HG02970 (cell line): ENCODE measurements around the gene GAPDHS.

Experiments used
- ATAC-seq: cut with Tn5 transposase; IDR thresholded peaks from one replicate; pipeline ENCODE4 v1.9.1; 2021; ENCODE audit warnings: mild to moderate bottlenecking, moderate library complexity, moderate number of reproducible peaks; ENCODE audit not compliant: unreplicated experiment, low FRiP score

The GAPDHS gene

GRCh38 chr19:35509861-35510625 lies 23.2 kb upstream of the GAPDHS start:
- ATAC-seq, result no peak

GRCh38 chr19:35510626-35510964 lies 22.7 kb upstream of the GAPDHS start:
- ATAC-seq, result no peak

DNA sequence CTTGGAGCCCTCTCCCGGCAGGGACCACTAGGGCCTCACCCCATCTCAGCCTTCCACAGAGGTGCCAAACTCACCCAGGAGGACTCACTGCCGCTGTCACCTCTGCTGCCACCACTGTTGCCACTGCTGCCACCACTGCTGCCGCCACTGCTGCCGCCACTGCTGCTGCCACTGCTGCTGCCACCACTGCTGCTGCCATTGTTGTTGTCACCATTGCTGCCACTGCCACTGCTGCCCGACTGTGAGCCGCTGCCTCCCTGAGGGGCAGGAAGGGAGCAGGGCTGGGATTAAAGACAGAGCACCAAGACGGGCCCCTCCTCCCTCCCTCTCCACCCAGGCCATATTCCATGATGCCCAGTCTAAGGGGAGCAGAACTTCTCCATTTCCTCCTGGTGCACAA lies 21.9 kb upstream of the GAPDHS start:
- no peak for ATAC-seq

GRCh38 chr19:35512831-35513627 lies 20.2 kb upstream of the GAPDHS start:
- no peak for ATAC-seq

DNA sequence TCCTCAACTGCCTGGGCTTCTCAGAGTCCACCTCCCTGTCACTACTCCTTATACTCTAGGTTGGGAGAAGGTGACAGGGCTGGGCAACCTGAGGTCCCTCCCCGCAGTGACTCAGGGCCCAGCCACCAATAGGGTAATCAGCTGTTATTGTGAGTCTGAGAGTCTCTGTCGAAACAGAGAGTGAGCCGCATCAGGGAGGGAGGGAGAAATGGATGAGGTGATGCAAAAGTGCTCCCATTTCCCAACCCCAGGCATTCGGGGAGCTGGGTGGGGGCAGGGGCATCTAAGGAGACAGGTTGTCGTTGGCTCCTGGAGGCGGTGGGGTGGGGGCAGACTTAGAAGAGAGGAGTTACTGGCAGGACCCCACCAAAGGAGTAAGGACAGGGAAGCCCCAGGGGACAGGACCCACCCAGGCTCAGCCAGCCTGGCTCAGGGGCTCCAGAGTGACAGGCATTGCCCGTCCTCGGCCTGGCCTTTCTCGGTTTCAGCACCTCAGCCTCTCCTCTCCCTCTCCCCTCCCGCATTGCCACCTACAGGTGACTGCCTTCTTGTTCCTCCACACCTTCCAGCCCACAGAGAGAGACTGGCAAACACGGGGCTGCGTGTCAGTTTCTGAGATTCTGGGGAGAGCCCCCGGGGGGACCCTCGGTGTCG lies 19.5 kb upstream of the GAPDHS start, which contains the start of gene DMKN:
Gene DMKN, minus strand, starts transcription at position 22 of the 654 bp plus-strand sequence. CDS start 174 bp downstream, outside the sequence.
- no peak for ATAC-seq

DNA sequence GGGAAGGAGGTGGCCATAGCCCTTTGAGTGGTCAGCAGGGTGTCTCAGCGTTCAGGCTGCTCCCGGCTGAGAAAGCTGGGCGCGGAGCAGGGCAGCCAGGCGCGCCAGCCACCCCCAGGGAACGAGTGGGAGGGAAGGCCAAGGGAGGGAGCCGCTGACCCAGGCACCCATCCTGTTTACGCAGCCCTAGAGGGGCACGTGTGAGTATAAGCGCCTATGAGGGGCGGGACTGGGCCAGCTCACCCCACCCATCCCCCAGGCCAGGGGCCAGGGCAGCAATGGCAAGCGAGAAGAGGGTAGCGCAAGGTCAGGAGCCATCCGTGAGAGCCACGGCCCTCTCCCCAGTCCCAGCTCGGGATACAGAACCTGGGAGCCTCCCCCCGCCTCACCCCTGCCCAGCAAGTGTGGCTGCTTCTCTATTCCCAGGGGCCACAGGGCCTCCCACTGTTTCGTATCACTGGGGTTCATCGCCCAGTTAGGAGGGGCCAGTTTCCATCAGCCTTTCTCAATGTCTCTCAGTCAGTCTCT lies 18.9 kb upstream of the GAPDHS start:
- no peak for ATAC-seq

DNA sequence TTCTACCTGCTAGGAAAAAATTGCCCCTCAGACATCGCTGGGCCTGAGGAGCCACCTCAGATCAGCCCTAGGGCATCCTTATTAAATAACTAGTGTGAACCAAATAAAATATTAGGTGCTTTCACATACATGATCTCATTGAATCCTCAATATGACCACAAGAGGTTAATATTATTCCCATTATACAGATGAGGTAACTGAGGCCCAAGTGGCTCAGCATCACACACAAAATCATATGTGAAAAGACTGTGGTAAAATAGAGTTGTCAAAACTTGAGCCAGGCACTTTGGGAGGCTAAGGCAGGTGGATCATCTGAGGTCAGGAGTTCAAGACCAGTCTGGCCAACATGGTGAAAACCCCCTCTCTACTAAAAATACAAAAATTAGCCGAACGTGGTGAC lies 16.9 kb upstream of the GAPDHS start:
- ATAC-seq, result no peak

- ATAC-seq, result no peak
Measured at GRCh38 chr19:35517342-35517741, 15.9 kb upstream of the GAPDHS start.

GRCh38 chr19:35518313-35518712 lies 14.9 kb upstream of the GAPDHS start:
- ATAC-seq, result no peak

DNA sequence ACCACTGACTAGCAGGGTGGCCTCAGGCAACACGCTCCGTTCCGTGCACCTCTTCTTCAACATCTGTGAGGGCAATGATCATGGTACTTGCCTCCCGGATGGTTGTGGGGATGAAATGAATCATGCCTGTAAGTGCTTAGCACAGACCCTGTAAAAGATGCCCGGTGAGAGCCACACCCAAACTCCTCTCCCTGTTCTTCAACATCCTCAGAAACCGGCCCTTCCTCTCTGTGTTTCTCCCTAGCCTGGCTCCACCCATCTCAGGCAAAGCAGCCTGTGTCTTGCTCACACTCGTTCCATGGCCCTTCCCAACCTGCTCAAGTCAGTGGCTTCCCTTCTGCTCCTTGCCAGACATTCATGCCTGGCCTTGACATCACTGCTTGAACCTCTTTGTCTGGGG lies 14.0 kb upstream of the GAPDHS start:
- no peak for ATAC-seq

DNA sequence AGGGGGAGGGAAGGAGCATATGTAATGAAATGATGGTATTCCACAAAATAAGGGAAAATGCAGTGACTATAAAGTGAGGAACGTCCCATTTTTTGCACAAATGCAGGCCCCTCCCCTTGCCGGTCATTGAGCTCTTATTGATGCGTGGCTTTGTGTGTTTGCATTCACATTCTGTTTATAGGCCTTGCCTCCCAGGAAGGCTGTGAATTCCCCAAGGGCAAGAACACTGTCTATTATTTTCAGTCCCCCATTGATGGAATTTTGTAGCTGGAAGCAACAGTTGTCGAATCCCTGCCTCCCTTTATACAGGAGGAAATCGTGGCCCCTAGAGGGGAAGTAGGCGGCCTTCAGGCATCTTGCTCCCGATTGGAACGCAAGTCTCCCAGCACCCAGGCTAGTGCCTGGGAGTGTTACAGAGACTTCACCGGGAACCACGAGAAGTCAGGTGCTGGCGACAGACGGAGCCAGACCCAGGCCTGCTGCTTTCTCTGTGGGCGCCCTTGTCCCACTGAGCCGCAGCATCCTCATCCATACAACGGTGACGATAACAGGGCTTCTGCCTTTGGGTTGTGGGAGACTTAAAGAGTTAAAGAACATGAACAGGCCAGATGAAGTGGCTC lies 12.0 kb upstream of the GAPDHS start:
- no peak for ATAC-seq

DNA sequence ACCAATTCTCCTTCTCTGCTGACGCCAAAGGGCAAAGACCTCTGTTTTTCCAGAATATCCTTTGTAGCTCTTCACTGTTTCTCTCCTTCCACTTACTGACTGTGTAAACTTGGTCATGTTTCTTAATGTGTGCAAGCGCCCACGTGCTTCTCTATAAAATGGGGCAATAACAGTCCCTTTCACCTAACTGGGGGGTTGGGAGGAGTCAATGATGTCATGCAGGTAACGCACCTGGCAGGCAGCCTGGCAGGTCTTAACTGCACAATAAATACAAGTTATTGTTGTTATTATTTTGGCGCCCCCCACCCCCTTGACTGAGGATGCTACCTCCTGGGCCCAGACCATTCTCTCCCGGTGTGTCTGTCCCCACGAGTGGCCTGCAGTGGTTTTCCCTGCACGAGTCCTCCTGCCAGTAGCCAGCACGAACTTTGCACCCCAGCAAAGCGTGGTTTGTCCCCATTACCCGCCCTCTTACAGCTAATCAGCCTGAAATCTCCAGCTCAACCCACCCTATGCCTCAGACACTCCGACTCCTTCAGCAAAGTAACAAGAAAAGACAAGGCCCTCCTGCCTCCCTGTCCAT lies 10.4 kb upstream of the GAPDHS start:
- no peak for ATAC-seq

GRCh38 chr19:35524181-35524837 lies 8.9 kb upstream of the GAPDHS start:
- no peak for ATAC-seq

DNA sequence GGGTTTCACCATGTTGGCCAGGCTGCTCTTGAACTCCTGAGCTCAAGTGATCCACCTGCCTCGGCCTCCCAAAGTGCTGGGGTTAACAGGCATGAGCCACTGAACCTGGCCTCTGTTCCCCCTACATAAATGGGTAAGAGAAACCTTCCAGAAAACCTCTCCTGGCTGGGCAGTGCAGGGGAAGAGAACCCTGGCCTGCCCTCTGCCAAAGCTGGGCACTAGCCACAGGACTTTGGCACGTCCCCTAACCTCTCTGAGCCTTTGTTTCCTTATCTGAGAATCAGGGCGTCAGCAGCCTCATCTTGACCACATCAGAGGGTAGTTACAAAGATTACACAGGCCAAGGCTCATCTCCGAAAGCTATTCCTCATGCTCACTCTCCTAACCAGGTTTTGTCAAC lies 7.4 kb upstream of the GAPDHS start:
- ATAC-seq, result no peak

- ATAC-seq, result no peak
Measured at GRCh38 chr19:35528218-35529038, 4.8 kb upstream of the GAPDHS start, which contains the start of gene SBSN. TSS of gene SBSN (minus strand) at chr19:35528311. CDS start at chr19:35528281, 30 bp downstream.

GRCh38 chr19:35529241-35530218 lies 3.7 kb upstream of the GAPDHS start:
- no peak for ATAC-seq

DNA sequence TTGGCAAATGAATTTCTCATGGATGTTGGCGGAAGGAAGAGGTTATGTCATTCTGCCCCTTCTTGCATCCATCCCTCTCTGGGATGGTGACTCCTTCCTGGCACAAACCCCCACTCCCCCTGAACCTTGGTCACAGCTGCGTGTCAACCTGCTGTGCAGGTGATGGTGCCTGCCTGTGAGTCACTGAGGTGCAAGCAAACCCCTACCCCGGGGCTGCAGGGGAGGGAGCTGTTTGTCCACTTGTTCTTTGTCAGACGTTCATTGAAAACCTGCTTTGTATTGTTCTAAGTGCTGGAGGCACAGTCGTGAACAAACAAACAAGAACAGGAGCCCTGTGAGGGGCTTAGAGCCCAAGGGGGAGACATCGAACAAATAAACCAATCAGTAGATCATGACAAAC lies 2.0 kb upstream of the GAPDHS start:
- ATAC-seq, result no peak
